Stimulated activated CD4-positive, alpha-beta T cell treated with anti-CD3 and anti-CD28 coated beads, Interleukin-15, amount 100 ng/mL, for 1 hour (primary cell): Measurements from ENCODE around the gene GABARAP.

Experiments
- DNase-seq, 2 donors: peaks; one replicate each; pipeline ENCODE4 v3.0.0-alpha.2; 2020; ENCODE audit warnings: low read depth in 1 of 2, low spot score in 1 of 2

The GABARAP gene

GRCh38 chr17:7241090-7241733 is 1.0 kb downstream of the GABARAP start:
- DNase-seq, result no peak

- no peak for DNase-seq
These were observed 1.9 kb downstream of the GABARAP start for GRCh38 chr17:7240375-7240774.

GRCh38 chr17:7239091-7240027 is 2.9 kb downstream of the GABARAP start, which contains the start of gene PHF23:
Gene PHF23 (minus strand): TSS chr17:7239457. CDS start chr17:7239279, 178 bp downstream.
- DNase-seq, result peak; percentile 94 to 96

GRCh38 chr17:7238420-7239090 is 3.7 kb downstream of the GABARAP start:
- DNase-seq, result no peak

GRCh38 chr17:7237761-7238419 is 4.4 kb downstream of the GABARAP start:
- peak; percentile 70 to 84 for DNase-seq

- DNase-seq, result no peak
These were observed 4.9 kb downstream of the GABARAP start for GRCh38 chr17:7237266-7237760.

GRCh38 chr17:7236808-7237207 is 5.4 kb downstream of the GABARAP start:
- no peak for DNase-seq

GRCh38 chr17:7235693-7236665 is 6.3 kb downstream of the GABARAP start:
- no peak for DNase-seq

GRCh38 chr17:7234083-7234951 is 7.9 kb downstream of the GABARAP start, which contains the start of gene DVL2:
Gene DVL2 (minus strand): TSS chr17:7234517. CDS start chr17:7234262, 255 bp downstream.
- peak; percentile 88 to 89 for DNase-seq

- DNase-seq, result no peak
These were observed 8.6 kb downstream of the GABARAP start for GRCh38 chr17:7233701-7234082.

GRCh38 chr17:7232114-7232513 is 10.1 kb downstream of the GABARAP start:
- DNase-seq, result no peak

- DNase-seq, result no peak
These were observed 12.7 kb downstream of the GABARAP start for GRCh38 chr17:7229504-7229903.

GRCh38 chr17:7228920-7229319 is 13.3 kb downstream of the GABARAP start:
- no peak for DNase-seq

- DNase-seq, result no peak
These were observed 15.2 kb downstream of the GABARAP start for GRCh38 chr17:7226721-7227710.

GRCh38 chr17:7225711-7226331 is 16.4 kb downstream of the GABARAP start:
- DNase-seq, result no peak

GRCh38 chr17:7224661-7225111 is 17.6 kb downstream of the GABARAP start:
- DNase-seq, result no peak

- DNase-seq, result no peak
These were observed 18.1 kb downstream of the GABARAP start for GRCh38 chr17:7224110-7224509.
